Hepatocyte (in vitro differentiated cells): ENCODE measurements around the gene FCHSD2. TPM values are rescaled to one million over a fixed set of nuclear protein-coding genes. Genes with fewer than 3 reads are reported as not detected.

ENCODE experiments used
- DNase-seq: peaks from one replicate; pipeline ENCODE4 v3.0.0-alpha.2; 2016; ENCODE audit warnings: low spot score
- H2AFZ ChIP-seq: fragments of 200-600 bp; sonication (generic); 2 replicates; pipeline ENCODE4 v1.6.0; 2016; ENCODE audit warnings: antibody characterized with exemption, mild to moderate bottlenecking
- H3K27ac ChIP-seq: fragments of 200-600 bp; sonication (generic); 2 replicates; pipeline ENCODE4 v1.5.1; 2016; ENCODE audit warnings: mild to moderate bottlenecking
- H3K27me3 ChIP-seq: fragments of 200-600 bp; sonication (generic); 2 replicates; pipeline ENCODE4 v1.6.1; 2016
- H3K36me3 ChIP-seq: fragments of 200-600 bp; sonication (generic); replicated peaks from 2 replicates; pipeline ENCODE4 v1.5.1; 2016; ENCODE audit warnings: low read depth; ENCODE audit not compliant: insufficient read depth
- H3K4me1 ChIP-seq: fragments of 200-600 bp; sonication (generic); 2 replicates; pipeline ENCODE4 v1.5.1; 2016; ENCODE audit warnings: mild to moderate bottlenecking, moderate library complexity; ENCODE audit not compliant: insufficient read depth
- H3K4me2 ChIP-seq: fragments of 200-600 bp; sonication (generic); 2 replicates; pipeline ENCODE4 v1.6.0; 2016
- H3K4me3 ChIP-seq: fragments of 200-600 bp; sonication (generic); 2 replicates; pipeline ENCODE4 v1.5.1; 2016; ENCODE audit warnings: mild to moderate bottlenecking
- H3K79me2 ChIP-seq: fragments of 200-600 bp; sonication (generic); 2 replicates; pipeline ENCODE4 v1.6.0; 2017; ENCODE audit warnings: mild to moderate bottlenecking
- H3K9me2 ChIP-seq: fragments of 200-600 bp; sonication (generic); replicated peaks from 2 replicates; pipeline ENCODE4 v1.6.0; 2017; ENCODE audit warnings: mild to moderate bottlenecking; ENCODE audit not compliant: insufficient read depth
- H3K9me3 ChIP-seq: fragments of 200-600 bp; sonication (generic); 2 replicates; pipeline ENCODE4 v1.5.1; 2016; ENCODE audit warnings: low read depth, mild to moderate bottlenecking
- H4K20me1 ChIP-seq: fragments of 200-600 bp; sonication (generic); 2 replicates; pipeline ENCODE4 v1.6.0; 2016; ENCODE audit warnings: mild to moderate bottlenecking; ENCODE audit not compliant: insufficient read depth, poor library complexity, severe bottlenecking
- EZH2 ChIP-seq: fragments of 200-600 bp; sonication (generic); IDR thresholded peaks from 2 replicates; pipeline ENCODE4 v1.6.1; 2016; ENCODE audit warnings: antibody characterized with exemption, mild to moderate bottlenecking, borderline replicate concordance
- EZH2phosphoT487 ChIP-seq: fragments of 200-600 bp; sonication (generic); IDR thresholded peaks from one replicate; pipeline ENCODE4 v1.6.1; 2018; ENCODE audit warnings: antibody characterized with exemption, mild to moderate bottlenecking, low read depth, moderate library complexity; ENCODE audit not compliant: unreplicated experiment, severe bottlenecking
- WGBS: methylation state at CpG from one replicate; pipeline ENCODE4 v1.1.6; 2016; ENCODE audit warnings: low lambda C conversion rate; ENCODE audit errors: missing lambda C conversion rate; 5-methylcytosine and 5-hydroxymethylcytosine counted together
- polyA plus RNA-seq: library from polyadenylated mRNA; unstranded; fragments of >200 nt; fragmentation: Nextera tagmentation; extraction: Ambion mirVana; gene quantifications from 2 replicates; pipeline ENCODE4 v1.2.1, GENCODE V29; 2016
- total RNA-seq: library from RNA; depleted of rRNA; stranded (reverse); fragments of >200 nt; gene quantifications from 2 replicates; pipeline ENCODE4 v1.2.3, GENCODE V29; 2014
- TF ChIP-seq, protein P1 (sequence below): fragments of 200-600 bp; sonication (generic); IDR thresholded peaks from 2 replicates; pipeline ENCODE4 v1.5.1; 2016; ENCODE audit warnings: antibody characterized with exemption, mild to moderate bottlenecking; ENCODE audit not compliant: poor library complexity

FCHSD2 gene
- total and polyA plus RNA-seq, 2 experiments from 2014 or later: 9.1 to 13.1 TPM

DNA sequence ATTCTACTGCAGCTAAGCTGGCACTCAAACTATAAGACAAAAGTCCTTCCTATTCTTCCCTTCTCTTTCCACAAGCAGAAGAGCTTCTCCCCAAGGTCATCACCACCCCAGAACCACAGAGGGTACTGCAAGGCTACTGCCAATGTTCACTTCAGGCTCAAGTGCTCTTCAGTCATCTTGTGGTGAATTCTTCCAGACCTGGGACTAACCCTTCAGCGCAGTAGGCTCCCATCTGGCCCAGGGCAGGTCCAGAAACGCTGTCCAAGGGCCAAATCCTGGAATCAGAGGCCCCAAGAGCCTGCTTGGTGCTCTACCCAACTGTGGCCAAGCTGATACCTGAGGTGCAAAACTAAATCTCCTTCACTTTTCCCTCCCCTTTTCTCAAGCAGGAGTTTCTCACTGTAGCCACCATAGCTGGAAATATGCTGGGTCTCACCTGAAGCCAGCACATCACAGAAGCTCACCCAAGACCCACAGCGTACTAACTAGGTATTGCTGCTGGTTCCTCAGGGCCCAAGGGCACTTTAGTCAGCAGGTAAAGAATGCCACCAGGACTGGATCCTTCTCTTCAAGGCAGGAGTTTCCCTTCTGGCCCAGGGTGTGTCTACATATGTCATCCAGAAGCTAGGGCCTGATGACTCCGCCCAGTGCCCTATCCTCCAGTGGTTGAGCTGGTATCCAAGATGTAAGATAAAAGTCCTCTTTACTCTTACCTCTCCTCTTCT, 27.8 kb downstream of the FCHSD2 start:
- Histone ChIP-seq H3K9me3 (peaks cover 5% of the 10 kb centered on the region), H3K4me2 (no peak overlapping the region), H3K27ac (no peak overlapping the region), H3K79me2 (no peaks in the 10 kb centered on the region), H3K36me3 (no peaks in the 10 kb centered on the region), H3K4me1 (no peaks in the 10 kb centered on the region), H3K27me3 (no peaks in the 10 kb centered on the region), H2AFZ (no peak overlapping the region), H4K20me1 (no peaks in the 10 kb centered on the region), H3K4me3 (no peak overlapping the region), H3K9me2 (no peaks in the 10 kb centered on the region)
- no peak for DNase-seq
- TF ChIP-seq EZH2phosphoT487: no peak
- TF ChIP-seq EZH2: no peak
- TF ChIP-seq, protein P1, sequence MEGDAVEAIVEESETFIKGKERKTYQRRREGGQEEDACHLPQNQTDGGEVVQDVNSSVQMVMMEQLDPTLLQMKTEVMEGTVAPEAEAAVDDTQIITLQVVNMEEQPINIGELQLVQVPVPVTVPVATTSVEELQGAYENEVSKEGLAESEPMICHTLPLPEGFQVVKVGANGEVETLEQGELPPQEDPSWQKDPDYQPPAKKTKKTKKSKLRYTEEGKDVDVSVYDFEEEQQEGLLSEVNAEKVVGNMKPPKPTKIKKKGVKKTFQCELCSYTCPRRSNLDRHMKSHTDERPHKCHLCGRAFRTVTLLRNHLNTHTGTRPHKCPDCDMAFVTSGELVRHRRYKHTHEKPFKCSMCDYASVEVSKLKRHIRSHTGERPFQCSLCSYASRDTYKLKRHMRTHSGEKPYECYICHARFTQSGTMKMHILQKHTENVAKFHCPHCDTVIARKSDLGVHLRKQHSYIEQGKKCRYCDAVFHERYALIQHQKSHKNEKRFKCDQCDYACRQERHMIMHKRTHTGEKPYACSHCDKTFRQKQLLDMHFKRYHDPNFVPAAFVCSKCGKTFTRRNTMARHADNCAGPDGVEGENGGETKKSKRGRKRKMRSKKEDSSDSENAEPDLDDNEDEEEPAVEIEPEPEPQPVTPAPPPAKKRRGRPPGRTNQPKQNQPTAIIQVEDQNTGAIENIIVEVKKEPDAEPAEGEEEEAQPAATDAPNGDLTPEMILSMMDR: no peak
- 100% methylated on average over 4 of the region's 4 CpGs for WGBS

DNA sequence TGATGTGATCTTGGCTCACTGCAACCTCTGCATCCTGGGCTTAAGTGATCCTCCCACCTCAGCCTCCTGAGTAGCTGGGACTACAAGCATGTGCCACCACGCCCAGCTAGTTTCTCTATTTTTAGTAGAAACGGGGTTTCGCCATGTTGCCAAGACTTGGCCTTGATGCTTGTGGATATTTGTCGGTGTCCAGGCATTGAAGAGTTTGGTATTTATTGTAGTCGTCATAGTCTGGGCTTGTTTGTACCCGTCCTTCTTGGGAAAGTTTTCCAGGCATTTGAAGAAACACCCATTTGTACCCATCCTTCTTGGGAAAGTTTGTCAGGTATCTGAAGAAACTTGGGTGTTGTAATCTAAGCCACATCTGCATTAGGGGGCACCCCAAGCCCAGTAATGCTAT, 28.7 kb downstream of the FCHSD2 start:
- Histone ChIP-seq H3K27me3 (no peaks in the 10 kb centered on the region), H3K36me3 (no peaks in the 10 kb centered on the region), H3K27ac (no peak overlapping the region), H3K4me2 (no peak overlapping the region), H3K79me2 (no peaks in the 10 kb centered on the region), H2AFZ (no peak overlapping the region), H3K9me2 (no peaks in the 10 kb centered on the region), H3K4me1 (no peaks in the 10 kb centered on the region), H4K20me1 (no peaks in the 10 kb centered on the region), H3K4me3 (no peak overlapping the region), H3K9me3 (peaks cover 9% of the 10 kb centered on the region)
- DNase-seq: no peak
- TF ChIP-seq, protein P1: no peak
- TF ChIP-seq EZH2 (no peak), EZH2phosphoT487 (no peak)
- WGBS: 98% methylated on average over 6 of the region's 6 CpGs

DNA sequence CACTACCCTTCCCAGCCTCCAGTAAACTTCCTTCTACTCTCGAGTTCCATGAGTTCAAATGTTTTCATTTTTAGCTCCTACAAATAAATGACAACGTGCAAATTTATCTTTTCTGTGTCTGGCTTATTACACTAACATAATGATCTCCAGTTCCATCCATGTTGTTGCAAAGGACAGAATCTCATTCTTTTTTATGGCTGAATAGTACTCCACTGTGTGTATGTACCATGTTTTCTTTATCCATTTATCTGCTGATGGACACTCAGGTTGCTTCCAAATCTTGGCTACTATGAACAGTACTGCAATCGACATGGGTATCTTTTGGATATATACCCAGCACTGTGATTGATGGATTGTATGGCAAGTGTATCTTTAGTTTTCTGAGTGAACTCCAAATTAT, 34.5 kb downstream of the FCHSD2 start:
- H3K9me3 ChIP-seq: peaks cover 9% of the 10 kb centered on the region
- no peaks in the 10 kb centered on the region for H3K4me1 ChIP-seq
- no peak overlapping the region for H3K27ac ChIP-seq
- H2AFZ ChIP-seq: no peak overlapping the region
- no peak for DNase-seq
- 96% methylated on average over 3 of the region's 3 CpGs for WGBS
- no peaks in the 10 kb centered on the region for H3K79me2 ChIP-seq
- no peak overlapping the region for H3K4me2 ChIP-seq
- H4K20me1 ChIP-seq: no peaks in the 10 kb centered on the region
- no peaks in the 10 kb centered on the region for H3K36me3 ChIP-seq
- H3K9me2 ChIP-seq: no peaks in the 10 kb centered on the region
- no peak overlapping the region for H3K4me3 ChIP-seq
- TF ChIP-seq, protein P1: no peak
- no peaks in the 10 kb centered on the region for H3K27me3 ChIP-seq
